Midbrain (tissue), 1 donor: ENCODE data around the gene RNU6-8.

Source experiments
- DNase-seq: peaks from one replicate; lab custom pipeline; 2025; lab: John Stamatoyannopoulos, UW

The RNU6-8 gene

DNA sequence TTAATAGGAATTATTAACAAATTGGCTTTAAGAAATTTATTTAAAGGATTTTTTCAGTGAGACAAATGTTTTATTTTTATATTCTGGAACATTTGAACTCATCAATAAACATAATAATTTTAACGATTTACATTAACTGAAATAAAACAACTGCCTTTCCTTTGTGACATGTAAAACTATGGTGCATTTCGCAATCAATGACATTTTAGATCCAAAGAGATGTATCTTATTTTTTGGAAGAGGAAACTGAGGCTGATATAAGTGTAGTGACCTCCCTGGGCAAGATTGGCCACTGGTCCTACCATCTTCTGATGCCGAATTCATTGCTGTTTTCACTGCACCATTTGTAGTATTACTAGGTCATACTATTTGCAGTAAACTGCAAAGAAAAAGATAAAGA is 2.5 kb upstream of the RNU6-8 start:
- DNase-seq, result no peak

DNA sequence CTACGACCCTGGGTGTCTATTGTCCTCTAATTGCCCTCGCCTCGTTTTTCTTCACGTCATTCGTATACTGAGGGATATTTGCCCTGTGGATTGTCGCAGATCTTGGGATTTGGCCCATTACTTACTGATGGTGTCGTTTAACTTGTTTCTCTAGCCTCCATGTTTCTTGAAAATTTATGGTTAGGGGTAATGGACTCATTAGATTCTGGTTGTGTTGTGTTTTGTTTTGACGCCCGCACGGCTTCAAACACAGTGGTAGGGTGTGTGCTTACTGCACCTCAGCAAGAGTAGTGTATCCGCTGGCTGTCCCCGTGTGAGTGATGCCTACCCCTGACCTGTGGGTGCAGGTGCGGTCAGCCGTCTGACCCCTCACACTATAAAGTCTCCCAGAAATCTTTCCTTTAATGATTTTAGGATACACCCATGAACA is 874 bp upstream of the RNU6-8 start:
- no peak for DNase-seq

GRCh38 chr14:32202491-32202997 is 525 bp downstream of the RNU6-8 start:
- DNase-seq, result peak; percentile 63

DNA sequence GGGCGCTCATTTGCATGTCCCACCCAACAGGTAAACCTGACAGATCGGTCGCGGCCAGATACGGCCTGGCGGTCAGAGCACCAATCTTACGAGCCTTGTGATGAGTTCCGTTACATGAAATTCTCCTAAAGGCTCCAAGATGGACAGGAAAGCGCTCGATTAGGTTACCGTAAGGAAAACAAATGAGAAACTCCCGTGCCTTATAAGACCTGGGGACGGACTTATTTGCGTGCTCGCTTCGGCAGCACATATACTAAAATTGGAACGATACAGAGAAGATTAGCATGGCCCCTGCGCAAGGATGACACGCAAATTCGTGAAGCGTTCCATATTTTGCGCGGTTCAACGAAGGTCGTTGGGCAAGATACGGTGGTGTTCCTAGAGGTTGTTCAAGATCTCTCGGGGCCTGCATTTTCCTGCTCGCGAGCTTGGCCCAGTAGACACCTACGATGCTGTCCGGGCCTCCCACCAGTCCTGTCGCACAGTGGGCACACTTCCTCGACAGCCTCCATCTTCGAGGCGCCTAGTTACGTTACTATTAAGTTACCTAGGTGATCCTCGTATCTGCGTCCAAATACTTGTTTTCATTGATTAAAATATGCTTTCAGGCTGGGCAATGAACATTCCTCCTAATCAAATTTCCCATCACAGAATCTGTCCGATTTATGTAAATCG is 1.1 kb downstream of the RNU6-8 start, which contains the start of gene RNU6-7:
Gene RNU6-7, plus strand, starts transcription at position 230 of the 675 bp plus-strand sequence.
- DNase-seq, result no peak

GRCh38 chr14:32201193-32201815 is 1.8 kb downstream of the RNU6-8 start:
- peak; percentile 74 for DNase-seq

DNA sequence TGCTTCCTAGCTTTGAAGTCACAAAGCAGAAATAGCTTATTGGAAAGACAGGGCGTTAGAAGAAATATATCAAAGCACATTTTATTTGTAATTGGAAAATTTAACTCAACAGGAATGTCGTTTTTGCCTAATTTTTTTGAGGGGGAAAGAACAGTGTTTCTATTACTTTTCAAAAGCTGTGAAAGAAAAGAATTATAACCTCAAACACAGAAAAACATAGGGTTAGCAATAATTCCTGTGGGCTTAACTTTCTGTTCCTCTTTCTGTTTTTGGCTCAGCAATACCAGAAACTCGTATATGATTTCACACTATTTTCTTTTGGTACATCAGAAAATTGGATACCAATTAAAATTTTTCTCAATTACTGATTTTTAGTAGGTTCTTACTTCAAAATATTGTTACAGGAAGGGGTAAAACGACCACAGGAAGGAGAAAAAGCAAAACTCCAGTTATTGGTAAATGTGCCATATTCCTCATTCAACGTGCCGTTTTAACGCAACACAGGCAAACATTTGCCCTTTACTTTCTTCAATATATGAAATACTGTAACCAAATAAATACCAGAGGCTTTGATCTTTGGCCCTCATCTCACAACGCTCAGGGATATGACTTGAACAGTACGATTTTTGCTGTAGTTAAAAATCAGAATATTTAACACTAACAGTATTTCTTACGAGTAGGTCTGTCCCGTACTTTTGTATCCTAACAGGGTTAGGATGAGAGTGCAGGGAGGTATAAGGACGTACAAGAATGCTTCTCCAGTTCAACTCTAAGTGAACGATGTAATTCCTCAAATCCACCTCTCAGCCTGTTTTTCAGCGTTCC is 2.5 kb downstream of the RNU6-8 start:
- DNase-seq, result no peak

- no peak for DNase-seq
These were observed 5.2 kb downstream of the RNU6-8 start for GRCh38 chr14:32197919-32198318.

GRCh38 chr14:32195636-32196035 is 7.4 kb downstream of the RNU6-8 start:
- DNase-seq, result no peak

- DNase-seq, result no peak
These were observed 9.5 kb downstream of the RNU6-8 start for GRCh38 chr14:32193532-32193931.

GRCh38 chr14:32192712-32193373 is 10.2 kb downstream of the RNU6-8 start:
- no peak for DNase-seq

- DNase-seq, result no peak
These were observed 12.4 kb downstream of the RNU6-8 start for GRCh38 chr14:32190673-32191072.

DNA sequence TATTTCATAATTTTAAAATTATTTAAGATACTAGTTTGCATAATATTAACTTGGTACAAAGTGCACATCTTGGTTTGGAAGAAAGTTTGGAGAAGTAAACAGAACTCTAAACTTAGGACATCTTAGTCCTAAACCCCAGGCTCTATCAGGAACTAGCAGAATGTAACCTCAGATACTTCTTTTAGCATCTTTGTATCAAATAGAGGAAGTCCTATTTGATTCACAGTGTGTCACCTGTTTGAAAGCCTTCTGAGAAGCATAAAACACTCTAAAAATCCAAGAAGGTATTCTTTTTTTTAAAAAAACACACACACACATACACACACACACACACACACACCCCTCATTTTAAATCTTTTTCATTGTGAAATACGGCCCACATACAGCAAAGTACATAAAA is 13.3 kb downstream of the RNU6-8 start:
- DNase-seq, result no peak

- DNase-seq, result no peak
These were observed 16.8 kb downstream of the RNU6-8 start for GRCh38 chr14:32186248-32186647.

- no peak for DNase-seq
These were observed 18.0 kb downstream of the RNU6-8 start for GRCh38 chr14:32185097-32185496.

DNA sequence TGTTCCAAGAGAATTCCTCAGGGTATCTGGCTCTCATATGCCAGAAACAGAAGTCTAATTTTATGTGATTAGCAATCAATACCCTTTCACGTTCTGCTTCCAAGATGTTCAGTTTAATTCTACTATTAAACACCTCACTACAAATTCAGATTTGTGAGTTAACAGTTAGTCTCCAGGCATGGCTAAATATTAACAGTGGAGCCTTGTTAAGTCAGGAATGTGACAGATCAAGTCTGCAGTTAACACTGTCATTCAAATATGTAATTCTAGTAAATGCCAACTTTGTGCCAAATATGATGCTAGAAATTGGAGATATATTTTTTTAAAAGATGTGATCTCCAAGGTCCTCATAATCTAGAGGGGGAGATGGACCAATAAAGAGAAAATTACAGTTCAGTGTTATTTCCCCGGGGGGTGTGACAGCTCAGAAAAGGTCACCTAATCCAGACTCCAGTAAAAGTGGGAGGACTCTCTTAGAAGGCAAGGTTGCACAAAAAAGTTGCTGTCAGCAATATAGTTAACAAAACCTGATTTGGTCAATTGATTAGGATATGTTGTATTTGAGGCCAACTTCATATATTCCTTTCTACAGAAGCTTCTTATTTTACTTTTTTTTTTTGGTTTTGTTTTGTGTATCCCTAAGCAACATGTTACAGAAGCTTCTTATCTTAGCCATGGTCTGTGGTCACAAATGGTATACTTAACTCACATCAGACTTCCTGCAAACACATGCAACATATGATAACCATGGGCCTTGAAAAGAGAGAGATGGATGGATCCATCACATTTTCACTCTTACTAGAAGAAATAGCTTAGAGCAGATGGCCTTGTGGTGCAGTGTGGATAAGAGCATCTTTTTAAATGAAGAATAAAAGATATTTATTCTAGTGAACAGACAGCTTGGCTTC is 19.7 kb downstream of the RNU6-8 start:
- no peak for DNase-seq

- no peak for DNase-seq
These were observed 31.6 kb downstream of the RNU6-8 start for GRCh38 chr14:32171469-32171868.

GRCh38 chr14:32169191-32169590 is 33.9 kb downstream of the RNU6-8 start:
- no peak for DNase-seq

GRCh38 chr14:32167907-32168306 is 35.2 kb downstream of the RNU6-8 start:
- no peak for DNase-seq

DNA sequence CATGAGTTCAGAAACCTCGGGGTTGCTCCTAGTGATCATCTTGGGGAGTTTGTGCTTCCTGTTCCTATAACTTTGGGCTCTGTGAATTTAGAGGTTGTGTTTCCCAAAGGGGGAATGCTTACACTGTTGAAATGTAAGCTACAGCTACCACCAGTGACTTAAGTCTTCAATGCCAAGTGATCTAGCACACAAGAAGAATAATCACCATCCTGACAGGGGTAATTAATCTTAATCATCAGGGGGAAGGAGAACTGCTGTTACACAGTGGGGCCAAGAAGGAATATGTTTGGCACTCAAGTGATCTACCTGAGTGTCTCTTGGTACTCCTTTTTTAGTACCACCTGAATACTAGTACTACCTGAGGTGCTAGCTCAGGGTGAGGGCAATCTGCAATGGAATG is 36.1 kb downstream of the RNU6-8 start:
- DNase-seq, result no peak

DNA sequence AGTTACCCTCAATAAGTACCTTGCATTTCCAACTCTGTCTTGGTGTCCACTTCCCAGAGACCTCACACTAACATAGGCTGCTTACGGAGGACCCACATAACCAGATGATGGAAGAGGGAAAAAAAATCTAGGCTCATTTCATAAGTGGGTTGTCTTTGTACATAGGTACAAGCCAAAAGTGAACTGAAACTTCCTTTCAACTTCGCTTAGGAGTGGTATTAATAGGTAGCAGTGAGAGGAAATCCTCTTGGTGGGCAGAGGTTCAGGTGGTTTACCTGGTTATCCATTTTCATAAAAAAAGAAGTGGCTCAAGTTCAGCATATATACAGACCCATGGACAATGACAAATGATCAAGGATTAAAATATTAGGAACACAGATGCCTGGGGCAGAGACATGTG is 37.0 kb downstream of the RNU6-8 start:
- no peak for DNase-seq
